Measurements from ENCODE around the gene MOGAT1.
"Not testable (repeated sequence)": the region's sequence is repeated elsewhere in the genome, so short reads cannot be mapped to it uniquely, and the experiment has no call there.

The MOGAT1 gene

GRCh38 chr2:222752746-222753145, 81.3 kb downstream of the MOGAT1 start:
- H3K27ac ChIP-seq = no peak overlapping the region
- TF ChIP-seq CTCF (IDR thresholded peaks at IDR 0.05) = no peak
- no peak for TF ChIP-seq ZFX (IDR thresholded peaks at IDR 0.05; ENCODE audit: borderline replicate concordance)

- H3K27ac ChIP-seq = no peak overlapping the region
- TF ChIP-seq ZFX (IDR thresholded peaks at IDR 0.05; ENCODE audit: borderline replicate concordance) = no peak
- TF ChIP-seq CTCF (IDR thresholded peaks at IDR 0.05) = no peak
Observed at GRCh38 chr2:222753251-222753824, 81.9 kb downstream of the MOGAT1 start.

- TF ChIP-seq ZFX (IDR thresholded peaks at IDR 0.05; ENCODE audit: borderline replicate concordance) = no peak
- TF ChIP-seq CTCF (IDR thresholded peaks at IDR 0.05) = no peak
- H3K27ac ChIP-seq = no peak overlapping the region
Observed at GRCh38 chr2:222754324-222754930, 83.0 kb downstream of the MOGAT1 start.

GRCh38 chr2:222755593-222755992, 84.1 kb downstream of the MOGAT1 start:
- H3K27ac ChIP-seq = not testable (repeated sequence)

- H3K27ac ChIP-seq = no peak overlapping the region
- no peak for TF ChIP-seq ZFX (IDR thresholded peaks at IDR 0.05; ENCODE audit: borderline replicate concordance)
- TF ChIP-seq CTCF (IDR thresholded peaks at IDR 0.05) = no peak
Observed at GRCh38 chr2:222756362-222756831, 84.9 kb downstream of the MOGAT1 start.

DNA sequence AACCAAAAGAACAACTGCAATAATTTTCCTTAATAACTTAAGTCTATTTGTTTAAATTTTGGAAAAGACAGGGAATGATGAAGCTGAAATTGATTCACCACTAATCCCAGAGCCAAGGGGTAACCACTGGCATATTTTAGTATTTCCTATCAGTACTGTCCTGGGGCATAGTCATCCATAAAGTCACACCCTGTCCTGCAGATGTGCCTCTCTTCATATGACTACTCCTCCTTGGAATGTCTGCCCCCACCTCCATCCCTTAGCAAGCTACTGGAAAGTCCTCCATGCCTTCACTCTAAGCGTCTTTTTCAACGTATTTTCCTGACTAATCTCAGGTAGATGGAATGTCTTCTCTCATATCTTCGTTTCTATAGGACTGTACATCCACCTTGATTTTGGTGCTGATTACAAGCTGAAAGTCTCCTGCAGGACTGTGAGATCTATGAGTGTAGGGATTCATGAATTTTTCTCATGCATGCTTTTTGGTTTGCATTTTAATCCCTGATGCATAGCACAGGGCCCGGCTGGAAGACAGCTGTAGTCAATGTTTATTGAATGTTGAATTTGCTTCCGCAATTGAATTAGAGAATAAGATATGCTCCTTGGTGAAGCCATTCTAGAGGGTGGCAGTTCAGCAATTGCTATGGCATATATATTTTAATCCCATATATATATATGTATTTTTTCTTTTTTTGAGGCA, 85.6 kb downstream of the MOGAT1 start:
- no peak overlapping the region for H3K27ac ChIP-seq
- TF ChIP-seq CTCF (IDR thresholded peaks at IDR 0.05) (no peak), ZFX (IDR thresholded peaks at IDR 0.05; ENCODE audit: borderline replicate concordance) (no peak)

Data from 22Rv1 (cell line).